Measurements from ENCODE around the gene WDFY3. TPM values are rescaled to one million over a fixed set of nuclear protein-coding genes. Genes with fewer than 3 reads are reported as not detected.

The WDFY3 gene
- total and polyA plus RNA-seq, 2 of the 4 experiments (the other 2 are of a cell fraction): 12.5 to 58.1 TPM

DNA sequence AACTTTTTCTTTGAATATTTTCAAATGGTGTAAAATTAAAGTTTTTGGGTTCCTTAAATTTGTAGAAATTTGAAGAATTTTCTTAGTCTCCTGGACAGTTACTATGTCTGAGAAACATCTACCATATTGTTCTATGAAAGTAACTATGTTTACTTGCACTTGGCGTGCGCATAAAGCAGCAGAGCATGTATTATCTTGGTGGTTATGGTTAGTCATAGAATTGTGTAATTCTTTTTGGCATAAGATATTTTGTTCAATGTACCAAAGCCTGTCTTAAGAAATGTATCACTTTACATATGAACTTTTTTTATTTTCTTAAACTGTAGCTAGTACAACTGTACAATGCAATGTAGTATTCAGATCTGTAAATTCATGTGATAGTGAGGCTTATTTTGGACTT lies 334.4 kb downstream of the WDFY3 start:
- H2BK15ac ChIP-seq (ENCODE audit: low read depth, low read length): no peak overlapping the region
- no peak overlapping the region for H3K4ac ChIP-seq (ENCODE audit: low read depth, low read length)
- no peak overlapping the region for H4K5ac ChIP-seq (ENCODE audit: low read depth, low read length)
- H3K14ac ChIP-seq (replicated peaks; ENCODE audit: low read depth, low read length): no peak overlapping the region
- H4K91ac ChIP-seq (ENCODE audit: insufficient read depth, low read depth, low read length): no peak overlapping the region
- H3K79me1 ChIP-seq (ENCODE audit: low read depth in 1 of 2, low read length in 2 of 2): no peaks in the 10 kb centered on the region
- H3K9me3 ChIP-seq (ENCODE audit: control insufficient read depth, insufficient read depth, low read length): no peaks in the 10 kb centered on the region
- H3K27me3 ChIP-seq (ENCODE audit: control insufficient read depth, insufficient read depth, low read length): no peaks in the 10 kb centered on the region
- no peaks in the 10 kb centered on the region; the same call in 1 of the 2 replicates for H3K4me1 ChIP-seq (ENCODE audit: control insufficient read depth, insufficient read depth, low read length)
- no peak overlapping the region for H3K4me2 ChIP-seq (ENCODE audit: low read depth, low read length)
- H3K9ac ChIP-seq (ENCODE audit: low read depth, low read length): no peak overlapping the region
- WGBS, 2 experiments (ENCODE audit: extremely low coverage in 2 of 2, insufficient read length in 1 of 2): no CpG with 5 or more reads among the region's 2 CpGs
- no peaks in the 10 kb centered on the region for H3K9me1 ChIP-seq (ENCODE audit: insufficient read depth, low read length)
- no peak overlapping the region for H3K4me3 ChIP-seq (ENCODE audit: insufficient read depth, low read depth, low read length)
- H4K8ac ChIP-seq (ENCODE audit: low read depth in 2 of 2, low read length in 2 of 2): no peak overlapping the region
- no peak overlapping the region for H2AK9ac ChIP-seq (replicated peaks; ENCODE audit: low read depth, low read length, poor library complexity)
- ATAC-seq (ENCODE audit: low read depth) (peak; percentile 96), DNase-seq (peak; percentile 85)
- no peak overlapping the region for H3K23ac ChIP-seq (ENCODE audit: low read depth, low read length)
- H2BK20ac ChIP-seq (ENCODE audit: low read depth, low read length): no peak overlapping the region
- in situ Hi-C loops (cut with MboI; ENCODE audit: low sequenced_read_pairs): no loop called here
- H4K20me1 ChIP-seq (ENCODE audit: insufficient read depth, low read length): no peaks in the 10 kb centered on the region
- no peak overlapping the region for H3K56ac ChIP-seq (ENCODE audit: extremely low read depth, insufficient read depth, low read length)
- POLR2A ChIA-PET (ENCODE audit: unreplicated experiment): no interaction called here
- H2AFZ ChIP-seq (replicated peaks; ENCODE audit: low read length, poor library complexity): no peak overlapping the region
- BruUV-seq (replicated peaks): no TSS peak
- H2BK120ac ChIP-seq (ENCODE audit: low read depth, low read length): no peak overlapping the region
- H2BK5ac ChIP-seq (ENCODE audit: low read depth, low read length, poor library complexity, severe bottlenecking): no peak overlapping the region
- no peaks in the 10 kb centered on the region for H3K36me3 ChIP-seq (ENCODE audit: control insufficient read depth, insufficient read depth, low read length)
- intact Hi-C loops (cut with micrococcal nuclease): no loop called here
- no peak overlapping the region for H3K18ac ChIP-seq (ENCODE audit: low read depth, low read length)
- TF ChIP-seq CEBPB (IDR thresholded peaks at IDR 0.05; ENCODE audit: low read depth, low read length) (peak; percentile 89), FOS (IDR thresholded peaks at IDR 0.05; ENCODE audit: low read depth, low read length) (peak; percentile 49; the same call in 1 of the 2 replicates), BHLHE40 (IDR thresholded peaks at IDR 0.05; ENCODE audit: low read depth, low read length) (no peak)
- H3K27ac ChIP-seq (ENCODE audit: insufficient read depth, low read length): no peak overlapping the region
- CTCF ChIA-PET: no interaction called here
- no peak overlapping the region for H2AK5ac ChIP-seq (ENCODE audit: low read depth, low read length)
- dilution Hi-C loops (cut with HindIII; ENCODE audit: low sequenced_read_pairs, unreplicated experiment): no loop called here
